Esophagus muscularis mucosa (tissue), 4 donors: ENCODE data around the gene S100P. TPM values are rescaled to one million over a fixed set of nuclear protein-coding genes. Genes with fewer than 3 reads are reported as not detected.

Experiments
- DNase-seq: peaks from one replicate; pipeline ENCODE4 v3.0.0-alpha.2; 2017; ENCODE audit errors: extremely low spot score
- H3K27ac ChIP-seq, 4 donors: fragments of 200-600 bp; sonication (generic); replicated peaks in 1 of 4; 1 replicate in 3 of 4; 2 replicates in 1 of 4; pipeline ENCODE4 v1.5.1; 2016 to 2019; ENCODE audit warnings: mild to moderate bottlenecking in 1 of 4
- H3K27me3 ChIP-seq, 4 donors: fragments of 200-600 bp; sonication (generic); one replicate each; pipeline versions ENCODE4 v1.5.1 to v1.6.0; 2016 to 2019
- H3K36me3 ChIP-seq, 4 donors: fragments of 200-600 bp; sonication (generic); one replicate each; pipeline ENCODE4 v1.5.1; 2016 to 2019
- H3K4me1 ChIP-seq, 4 donors: fragments of 200-600 bp; sonication (generic); one replicate each; pipeline ENCODE4 v1.5.1; 2016 to 2019
- H3K4me3 ChIP-seq, 4 donors: fragments of 200-600 bp; sonication (generic); 1 replicate in 2 of 4; 2 replicates in 2 of 4; pipeline ENCODE4 v1.5.1; 2016 to 2019; ENCODE audit warnings: mild to moderate bottlenecking in 4 of 4, moderate library complexity in 1 of 4
- H3K9me3 ChIP-seq, 4 donors: fragments of 200-600 bp; sonication (generic); 1 replicate in 3 of 4; 2 replicates in 1 of 4; pipeline ENCODE4 v1.5.1; 2016 to 2019
- EP300 ChIP-seq: sonication (generic); formaldehyde crosslinking; IDR thresholded peaks from one replicate; pipeline ENCODE4 v1.6.1; 2017; ENCODE audit warnings: antibody characterized with exemption
- POLR2A ChIP-seq: fragments of 450-650 bp; IDR thresholded peaks from one replicate; pipeline ENCODE4 v1.6.1; 2017; ENCODE audit warnings: antibody characterized with exemption, moderate library complexity, mild to moderate bottlenecking, low read depth
- POLR2AphosphoS5 ChIP-seq, 2 donors: sonication (generic); formaldehyde crosslinking; IDR thresholded peaks; one replicate each; pipeline ENCODE4 v1.6.1; 2017; ENCODE audit warnings: antibody characterized with exemption in 2 of 2
- WGBS: methylation state at CpG from one replicate; pipeline ENCODE4 v1.1.5; 2018; 5-methylcytosine and 5-hydroxymethylcytosine counted together
- intact Hi-C: fragments of 100-400 bp; cut with DNase I; formaldehyde crosslinking; loops from one replicate; pipeline ENCODE4 v1.15.1; 2023
- total RNA-seq, 4 donors: library from RNA; depleted of rRNA; stranded (reverse); fragments of >200 nt; gene quantifications; one replicate each; pipeline versions ENCODE4 v1.1.0 to v1.2.1, GENCODE V29; 2016
- TF ChIP-seq, protein P1 (sequence below), 3 experiments: fragments of 200-600 bp in 2 of 3; fragments of 450-650 bp in 1 of 3; sonication (generic) in 2 of 3; IDR thresholded peaks; one replicate each; pipeline ENCODE4 v1.5.1; 2017 to 2019; ENCODE audit warnings: antibody characterized with exemption in 3 of 3, mild to moderate bottlenecking in 2 of 3, moderate library complexity in 1 of 3

The S100P gene
- total RNA-seq, 4 donors from 2014 or later: 0.99 TPM; not detected in 3

DNA sequence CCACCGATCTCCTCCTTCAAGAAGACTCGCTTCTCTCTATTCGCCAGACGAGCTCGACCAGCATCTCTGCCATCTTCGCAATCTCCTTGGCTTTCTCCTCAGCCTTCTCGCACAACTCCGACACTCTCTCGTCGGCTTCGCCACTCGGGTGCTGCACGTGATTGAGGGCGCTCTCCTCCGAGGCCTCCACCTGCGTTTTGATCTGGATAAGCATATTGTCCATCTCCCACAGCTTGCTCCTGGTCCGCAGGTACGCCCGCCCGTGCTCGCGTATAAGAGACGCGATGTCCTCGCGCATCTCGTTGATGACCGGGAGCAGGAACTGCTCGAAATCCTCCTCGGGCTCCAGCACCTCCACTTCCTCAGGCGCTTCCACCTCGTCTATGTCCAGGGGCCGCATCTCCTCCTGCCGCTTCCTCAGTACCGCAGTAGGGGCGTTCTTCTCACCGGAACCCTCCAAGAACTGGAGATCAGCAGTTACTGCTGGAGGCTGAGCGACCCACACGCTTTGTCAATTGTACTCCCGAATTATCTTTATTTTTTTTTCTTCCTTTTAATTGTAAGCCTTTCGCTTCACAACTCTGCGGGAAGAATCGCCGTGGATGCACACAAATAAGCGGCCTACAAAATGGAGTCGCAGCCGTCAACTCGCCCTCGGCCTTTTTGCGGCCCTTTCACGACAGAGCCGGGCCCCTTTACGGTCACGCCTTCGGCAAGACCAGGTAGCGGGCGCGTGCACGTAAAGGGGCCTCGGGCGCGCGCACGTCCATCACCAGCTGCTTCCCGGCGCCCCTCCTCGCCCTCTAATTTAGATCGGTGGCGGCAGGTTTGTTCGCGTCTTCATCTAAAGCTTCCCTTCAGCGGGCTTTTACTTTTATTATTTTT is 15.8 kb downstream of the S100P start, which contains the start of gene MRFAP1L1:
Gene MRFAP1L1, minus strand, starts transcription at position 636 of the 885 bp plus-strand sequence. Its CDS starts 236 bp downstream, at position 400.
- intact Hi-C loops: loop anchor here (1.0 to 10.0 kb wide), 3 partner anchors 35 to 335 kb away; partner anchors contain the start of genes MRFAP1 and TADA2B
- no peaks in the 10 kb centered on the region for H3K9me3 ChIP-seq
- under 1% methylated on average over 72 of the region's 72 CpGs for WGBS
- peaks cover 35 to 52% (median 52%) of the 10 kb centered on the region in 4 donors for H3K4me1 ChIP-seq
- peak; percentile 98 for DNase-seq
- H3K4me3 ChIP-seq: peak within 1 kb of the TSS; percentile 69 to 79 (median 73)
- H3K27me3 ChIP-seq: no peaks in the 10 kb centered on the region
- TF ChIP-seq POLR2A (no peak), POLR2AphosphoS5 (IDR thresholded peaks at IDR 0.05) (peak; percentile 78 to 93), EP300 (no peak)
- TF ChIP-seq, protein P1, sequence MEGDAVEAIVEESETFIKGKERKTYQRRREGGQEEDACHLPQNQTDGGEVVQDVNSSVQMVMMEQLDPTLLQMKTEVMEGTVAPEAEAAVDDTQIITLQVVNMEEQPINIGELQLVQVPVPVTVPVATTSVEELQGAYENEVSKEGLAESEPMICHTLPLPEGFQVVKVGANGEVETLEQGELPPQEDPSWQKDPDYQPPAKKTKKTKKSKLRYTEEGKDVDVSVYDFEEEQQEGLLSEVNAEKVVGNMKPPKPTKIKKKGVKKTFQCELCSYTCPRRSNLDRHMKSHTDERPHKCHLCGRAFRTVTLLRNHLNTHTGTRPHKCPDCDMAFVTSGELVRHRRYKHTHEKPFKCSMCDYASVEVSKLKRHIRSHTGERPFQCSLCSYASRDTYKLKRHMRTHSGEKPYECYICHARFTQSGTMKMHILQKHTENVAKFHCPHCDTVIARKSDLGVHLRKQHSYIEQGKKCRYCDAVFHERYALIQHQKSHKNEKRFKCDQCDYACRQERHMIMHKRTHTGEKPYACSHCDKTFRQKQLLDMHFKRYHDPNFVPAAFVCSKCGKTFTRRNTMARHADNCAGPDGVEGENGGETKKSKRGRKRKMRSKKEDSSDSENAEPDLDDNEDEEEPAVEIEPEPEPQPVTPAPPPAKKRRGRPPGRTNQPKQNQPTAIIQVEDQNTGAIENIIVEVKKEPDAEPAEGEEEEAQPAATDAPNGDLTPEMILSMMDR (IDR thresholded peaks at IDR 0.05): peak in 2 of 3 experiments; percentile 22 to 30
- H3K36me3 ChIP-seq: peaks cover 0 to 18% (median 4%) of the 10 kb centered on the region in 4 donors
- peak within 1 kb of the TSS; percentile 76 to 89 (median 84) for H3K27ac ChIP-seq

DNA sequence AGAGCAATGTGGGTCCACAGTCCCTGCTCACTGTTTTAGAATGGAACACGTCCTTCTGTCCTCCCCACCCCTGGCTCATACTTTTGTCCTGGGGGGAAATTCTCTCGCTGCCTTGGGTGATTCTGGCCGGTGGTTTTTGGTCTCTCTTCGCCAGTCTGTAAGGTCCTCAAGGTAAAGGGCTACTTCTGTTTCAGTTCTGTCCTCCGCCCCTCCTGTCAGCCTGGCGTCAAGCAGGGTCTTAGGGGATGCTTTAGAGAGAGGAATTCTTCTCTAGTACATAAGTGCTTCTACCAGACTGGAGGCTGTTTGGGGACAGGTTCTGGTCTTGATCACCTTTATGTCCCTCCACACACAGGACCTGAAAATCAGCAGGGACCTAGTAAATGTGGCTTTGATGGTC is 16.6 kb downstream of the S100P start:
- peaks cover 0 to 18% (median 4%) of the 10 kb centered on the region in 4 donors for H3K36me3 ChIP-seq
- H3K4me3 ChIP-seq: peak overlapping the region; percentile 69 to 79 (median 73)
- no peaks in the 10 kb centered on the region for H3K9me3 ChIP-seq
- no peak for DNase-seq
- H3K27me3 ChIP-seq: no peaks in the 10 kb centered on the region
- intact Hi-C loops: loop anchor here (10.0 kb wide), 1 partner anchor 335 kb away; the partner anchor contains the start of gene TADA2B
- WGBS: 17% methylated on average over 6 of the region's 6 CpGs
- TF ChIP-seq POLR2AphosphoS5 (IDR thresholded peaks at IDR 0.05) (no peak), EP300 (no peak), POLR2A (no peak)
- TF ChIP-seq, protein P1 (IDR thresholded peaks at IDR 0.05): no peak
- H3K27ac ChIP-seq: peak overlapping the region; percentile 76 to 89 (median 84)
- peaks cover 34 to 47% (median 45%) of the 10 kb centered on the region in 4 donors for H3K4me1 ChIP-seq

DNA sequence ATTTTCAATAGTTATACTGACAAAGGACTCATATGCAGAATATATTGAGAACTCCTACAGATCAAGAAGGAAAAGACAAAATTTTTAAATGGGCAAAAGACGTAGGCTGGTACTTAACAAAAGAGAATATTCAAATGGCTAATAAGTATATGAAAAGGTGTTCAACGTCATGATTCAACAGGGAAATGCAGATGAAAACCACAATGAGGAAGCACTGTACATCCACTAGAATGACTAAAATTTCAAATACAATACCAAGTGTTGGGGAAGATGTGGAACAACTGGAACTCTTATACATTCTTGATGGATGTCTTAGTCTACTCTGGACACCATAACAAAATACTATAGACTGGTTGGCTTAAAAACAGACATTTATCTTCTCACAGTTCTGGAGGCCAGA is 17.3 kb downstream of the S100P start:
- Histone ChIP-seq H3K9me3 (no peaks in the 10 kb centered on the region), H3K27me3 (no peaks in the 10 kb centered on the region), H3K4me3 (no peak overlapping the region), H3K4me1 (peaks cover 31 to 46% (median 43%) of the 10 kb centered on the region in 4 donors), H3K36me3 (peaks cover 0 to 17% (median 4%) of the 10 kb centered on the region in 4 donors), H3K27ac (no peak overlapping the region)
- TF ChIP-seq POLR2A (no peak), EP300 (no peak), POLR2AphosphoS5 (IDR thresholded peaks at IDR 0.05) (no peak)
- TF ChIP-seq, protein P1 (IDR thresholded peaks at IDR 0.05): no peak
- 75% methylated on average over 2 of the region's 2 CpGs for WGBS
- intact Hi-C loops: loop anchor here (10.0 kb wide), 1 partner anchor 334 kb away; the partner anchor contains the start of gene TADA2B
- DNase-seq: no peak

DNA sequence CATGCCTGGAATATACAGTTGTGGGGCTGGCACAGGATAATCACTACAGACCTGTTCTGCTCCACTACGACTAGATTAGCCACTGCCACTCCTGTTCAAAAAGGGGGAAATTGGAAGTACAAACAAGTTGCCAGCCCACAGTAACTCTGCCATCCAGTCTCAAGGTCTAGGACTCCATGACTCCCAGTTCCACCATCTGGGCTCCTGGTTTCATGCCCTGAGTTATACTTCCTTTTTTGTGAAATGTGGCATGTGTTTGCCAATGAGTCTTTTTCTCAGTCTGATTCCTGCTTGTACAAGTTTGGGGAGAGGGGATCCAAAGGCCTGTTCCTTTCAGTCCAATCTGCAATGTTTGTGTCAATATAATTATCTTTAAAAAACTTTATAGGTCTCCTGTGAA is 21.3 kb downstream of the S100P start:
- H3K27ac ChIP-seq: peak overlapping the region in 1 of 4 donors; percentile 95
- 78% methylated on average over 1 of the region's 1 CpG for WGBS
- intact Hi-C loops: loop anchor here (5.0 to 10.0 kb wide), 3 partner anchors 272 to 357 kb away; partner anchors contain the start of gene TADA2B

More for the DNA sequence above, 21.3 kb downstream of the S100P start:
- no peak overlapping the region for H3K4me3 ChIP-seq
- H3K9me3 ChIP-seq: no peaks in the 10 kb centered on the region
- H3K36me3 ChIP-seq: no peaks in the 10 kb centered on the region
- H3K27me3 ChIP-seq: no peaks in the 10 kb centered on the region
- peaks cover 20 to 37% (median 33%) of the 10 kb centered on the region in 4 donors for H3K4me1 ChIP-seq
- DNase-seq: no peak
- TF ChIP-seq, protein P1 (IDR thresholded peaks at IDR 0.05): no peak
- TF ChIP-seq EP300: no peak
- no peak for TF ChIP-seq POLR2A
- TF ChIP-seq POLR2AphosphoS5 (IDR thresholded peaks at IDR 0.05): no peak
